ENCODE results near the gene HSD11B1. TPM values are rescaled to one million over a fixed set of nuclear protein-coding genes. Genes with fewer than 3 reads are reported as not detected.

Gene HSD11B1
- total RNA-seq, 2 donors from 2014 or later: 0.48 to 0.59 TPM

GRCh38 chr1:209733409-209734192 is 29.0 kb downstream of the HSD11B1 start:
- Histone ChIP-seq H3K9me3 (no peaks in the 10 kb centered on the region), H3K4me1 (no peaks in the 10 kb centered on the region), H3K27ac (no peak overlapping the region), H3K27me3 (no peaks in the 10 kb centered on the region), H3K4me3 (no peak overlapping the region), H3K9ac (ENCODE audit: low read depth in 2 of 2, low read length in 2 of 2) (no peak overlapping the region), H3K36me3 (no peaks in the 10 kb centered on the region)
- no peak for TF ChIP-seq CTCF (IDR thresholded peaks at IDR 0.05)
- no peak for DNase-seq
- intact Hi-C loops (cut with DNase I): no loop called here

- H3K27ac ChIP-seq: no peak overlapping the region
- H3K4me1 ChIP-seq: no peaks in the 10 kb centered on the region
- no peaks in the 10 kb centered on the region for H3K9me3 ChIP-seq
- TF ChIP-seq CTCF (IDR thresholded peaks at IDR 0.05): no peak
- intact Hi-C loops (cut with DNase I): no loop called here
- no peaks in the 10 kb centered on the region for H3K27me3 ChIP-seq
- DNase-seq: no peak
- no peak overlapping the region for H3K4me3 ChIP-seq
- no peaks in the 10 kb centered on the region for H3K36me3 ChIP-seq
- H3K9ac ChIP-seq (ENCODE audit: low read depth in 2 of 2, low read length in 2 of 2): no peak overlapping the region
Observed at GRCh38 chr1:209736490-209737117, 32.0 kb downstream of the HSD11B1 start.

GRCh38 chr1:209737118-209737505 is 32.5 kb downstream of the HSD11B1 start:
- Histone ChIP-seq H3K27ac (no peak overlapping the region), H3K4me3 (no peak overlapping the region), H3K9ac (ENCODE audit: low read depth in 2 of 2, low read length in 2 of 2) (no peak overlapping the region), H3K9me3 (no peaks in the 10 kb centered on the region), H3K27me3 (no peaks in the 10 kb centered on the region), H3K36me3 (no peaks in the 10 kb centered on the region), H3K4me1 (no peaks in the 10 kb centered on the region)
- intact Hi-C loops (cut with DNase I): no loop called here
- no peak for TF ChIP-seq CTCF (IDR thresholded peaks at IDR 0.05)
- DNase-seq: no peak

GRCh38 chr1:209738270-209738669 is 33.6 kb downstream of the HSD11B1 start:
- no peak for DNase-seq
- no peak overlapping the region for H3K27ac ChIP-seq

GRCh38 chr1:209741193-209741592 is 36.5 kb downstream of the HSD11B1 start:
- H3K27ac ChIP-seq: no peak overlapping the region
- H3K4me3 ChIP-seq: no peak overlapping the region
- intact Hi-C loops (cut with DNase I): no loop called here
- H3K36me3 ChIP-seq: no peaks in the 10 kb centered on the region
- no peak for TF ChIP-seq CTCF (IDR thresholded peaks at IDR 0.05)
- no peaks in the 10 kb centered on the region for H3K27me3 ChIP-seq
- no peak overlapping the region for H3K9ac ChIP-seq (ENCODE audit: low read depth in 2 of 2, low read length in 2 of 2)
- H3K9me3 ChIP-seq: no peaks in the 10 kb centered on the region
- H3K4me1 ChIP-seq: no peaks in the 10 kb centered on the region
- DNase-seq: no peak

More at GRCh38 chr1:209738270-209738669, 33.6 kb downstream of the HSD11B1 start:
- H3K4me1 ChIP-seq: no peaks in the 10 kb centered on the region
- no peaks in the 10 kb centered on the region for H3K27me3 ChIP-seq
- H3K9me3 ChIP-seq: no peaks in the 10 kb centered on the region
- no peak overlapping the region for H3K4me3 ChIP-seq
- no peak for TF ChIP-seq CTCF (IDR thresholded peaks at IDR 0.05)
- H3K36me3 ChIP-seq: no peaks in the 10 kb centered on the region
- intact Hi-C loops (cut with DNase I): no loop called here
- H3K9ac ChIP-seq (ENCODE audit: low read depth in 2 of 2, low read length in 2 of 2): no peak overlapping the region
